Measurements from ENCODE around the gene CPXM2.

The CPXM2 gene

DNA sequence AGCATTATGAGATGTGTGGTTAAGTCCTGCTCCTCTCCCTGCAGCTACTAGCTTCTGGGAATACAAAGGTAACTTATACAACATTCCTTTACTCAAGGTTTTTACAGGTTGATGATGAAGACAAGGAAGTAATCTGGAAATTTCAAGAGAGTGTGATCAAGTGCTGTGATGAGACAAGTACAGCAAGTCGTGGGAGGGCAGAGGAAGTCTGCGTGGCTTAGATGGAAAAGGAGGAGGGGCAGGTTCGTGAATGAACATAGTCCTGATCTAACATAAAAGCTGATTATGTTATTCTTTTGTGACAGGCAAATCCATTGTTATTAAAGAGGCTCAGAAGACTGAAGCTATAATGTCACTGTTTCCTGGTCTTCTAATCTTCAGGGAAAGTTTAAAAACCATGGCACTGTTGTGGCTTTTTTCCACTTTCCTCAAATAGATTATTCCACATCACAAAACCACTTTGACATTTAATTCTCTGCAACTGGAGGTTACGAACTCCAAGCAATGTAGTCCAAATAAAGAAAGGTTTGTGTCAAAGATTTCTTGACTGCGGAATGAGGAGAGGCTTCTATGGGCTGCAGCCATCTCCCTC is 84.1 kb downstream of the CPXM2 start:
- POLR2A ChIA-PET (ENCODE audit: low non-redundant PET) = no interaction called here
- no peak overlapping the region for H3K27ac ChIP-seq
- no peak for TF ChIP-seq CTCF (conservative IDR thresholded peaks at IDR 0.05; ENCODE audit: low read depth)
- no peak for DNase-seq (ENCODE audit: low spot score)
- CTCF ChIA-PET = no interaction called here

GRCh38 chr10:123804716-123805115 is 86.9 kb downstream of the CPXM2 start:
- no peak for TF ChIP-seq CTCF (conservative IDR thresholded peaks at IDR 0.05; ENCODE audit: low read depth)
- DNase-seq (ENCODE audit: low spot score) = no peak
- ChIA-PET POLR2A (ENCODE audit: low non-redundant PET) (no interaction called here), CTCF (no interaction called here)
- H3K27ac ChIP-seq = no peak overlapping the region

- ChIA-PET POLR2A (ENCODE audit: low non-redundant PET) (no interaction called here), CTCF (interaction anchor here (0.7 kb wide), 1 partner anchor 15 kb away, joined by 3 read pairs; no protein-coding TSS in a partner anchor)
- no peak overlapping the region for H3K27ac ChIP-seq
- TF ChIP-seq CTCF (conservative IDR thresholded peaks at IDR 0.05; ENCODE audit: low read depth) = no peak
- DNase-seq (ENCODE audit: low spot score) = no peak
Measured at GRCh38 chr10:123800821-123801220, 90.8 kb downstream of the CPXM2 start.

DNA sequence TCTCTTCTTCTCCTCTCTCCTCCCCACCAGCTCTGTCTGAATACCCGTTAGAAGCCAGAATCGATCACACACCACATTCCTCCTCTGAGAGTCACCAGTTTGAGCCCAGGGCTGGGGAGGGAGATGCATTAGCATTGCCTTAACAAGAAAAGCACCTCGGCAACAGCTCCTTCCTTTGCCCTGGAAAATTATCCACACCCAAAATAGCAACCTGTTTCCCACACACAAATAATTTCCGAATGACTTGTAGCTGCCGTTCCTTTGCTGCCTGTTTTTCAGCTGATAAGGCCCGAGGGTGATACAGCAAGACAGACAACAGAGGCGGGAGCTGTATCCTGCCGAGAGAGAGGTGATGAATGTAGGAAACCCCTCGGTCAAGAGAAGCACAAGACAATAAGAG is 91.3 kb downstream of the CPXM2 start:
- DNase-seq (ENCODE audit: low spot score) = no peak
- no peak for TF ChIP-seq CTCF (conservative IDR thresholded peaks at IDR 0.05; ENCODE audit: low read depth)
- no peak overlapping the region for H3K27ac ChIP-seq
- ChIA-PET CTCF (interaction anchor here (0.7 kb wide), 1 partner anchor 15 kb away, joined by 3 read pairs; no protein-coding TSS in a partner anchor), POLR2A (ENCODE audit: low non-redundant PET) (no interaction called here)

- CTCF ChIA-PET = interaction anchor here (0.6 kb wide), 1 partner anchor 75 kb away, joined by 6 read pairs; no protein-coding TSS in a partner anchor
- POLR2A ChIA-PET (ENCODE audit: low non-redundant PET) = no interaction called here
- no peak for TF ChIP-seq CTCF (conservative IDR thresholded peaks at IDR 0.05; ENCODE audit: low read depth)
- no peak for DNase-seq (ENCODE audit: low spot score)
- no peak overlapping the region for H3K27ac ChIP-seq
Measured at GRCh38 chr10:123798856-123799255, 92.8 kb downstream of the CPXM2 start.

- DNase-seq (ENCODE audit: low spot score) = no peak
- CTCF ChIA-PET = no interaction called here
Measured at GRCh38 chr10:123797813-123798212, 93.8 kb downstream of the CPXM2 start.

More at GRCh38 chr10:123797813-123798212, 93.8 kb downstream of the CPXM2 start:
- POLR2A ChIA-PET (ENCODE audit: low non-redundant PET) = no interaction called here
- H3K27ac ChIP-seq = no peak overlapping the region
- no peak for TF ChIP-seq CTCF (conservative IDR thresholded peaks at IDR 0.05; ENCODE audit: low read depth)

Measured in RWPE1 (cell line).